A673 (cell line): ENCODE data around the gene KAT7. TPM values are rescaled to one million over a fixed set of nuclear protein-coding genes. Genes with fewer than 3 reads are reported as not detected.
"Not testable (repeated sequence)": the region's sequence is repeated elsewhere in the genome, so short reads cannot be mapped to it uniquely, and the experiment has no call there.

Experiments used
- BruUV-seq: library from RNA; stranded (reverse); fragments of 400-500 nt; replicated peaks from 2 replicates; lab custom pipeline; 2021; lab: Mats Ljungman, UMichigan
- CTCF ChIA-PET: fragments of 300-600 bp; sonication (Branson Sonifier 250); formaldehyde crosslinking; loops from one replicate; lab custom pipeline; 2022; ENCODE audit warnings: antibody characterized with exemption; lab: Charles Lee
- POLR2A ChIA-PET: fragments of 300-600 bp; sonication (Branson Sonifier 250); formaldehyde crosslinking; loops from one replicate; lab custom pipeline; 2022; ENCODE audit warnings: antibody characterized with exemption; ENCODE audit not compliant: low non-redundant PET; lab: Charles Lee
- DNase-seq: peaks from one replicate; pipeline ENCODE4 v3.0.0-alpha.2; 2015; ENCODE audit warnings: low spot score
- H3K27ac ChIP-seq: fragments of 200-600 bp; sonication (generic); 2 replicates; pipeline ENCODE4 v1.5.1; 2016; ENCODE audit warnings: mixed run types, low read depth, mild to moderate bottlenecking, mixed read lengths, antibody characterized with exemption, low read length; ENCODE audit not compliant: poor library complexity, severe bottlenecking
- H3K27me3 ChIP-seq: fragments of 200-600 bp; sonication (generic); replicated peaks from 2 replicates; pipeline ENCODE4 v1.6.1; 2017; ENCODE audit warnings: mixed run types, low read depth, mild to moderate bottlenecking, mixed read lengths, antibody characterized with exemption, low read length; ENCODE audit not compliant: insufficient read depth, poor library complexity
- H3K36me3 ChIP-seq: fragments of 200-600 bp; sonication (generic); 2 replicates; pipeline ENCODE4 v1.6.1; 2016; ENCODE audit warnings: mixed run types, mild to moderate bottlenecking, mixed read lengths, antibody characterized with exemption, low read length; ENCODE audit not compliant: insufficient read depth, poor library complexity, severe bottlenecking
- H3K4me1 ChIP-seq: fragments of 200-600 bp; sonication (generic); 2 replicates; pipeline ENCODE4 v1.6.1; 2017; ENCODE audit warnings: mixed run types, mild to moderate bottlenecking, mixed read lengths, antibody characterized with exemption, low read length; ENCODE audit not compliant: insufficient read depth, poor library complexity, severe bottlenecking
- H3K4me3 ChIP-seq: fragments of 200-600 bp; sonication (generic); 2 replicates; pipeline ENCODE4 v1.5.1; 2016; ENCODE audit warnings: low read depth, mixed run types, mild to moderate bottlenecking, mixed read lengths, low read length; ENCODE audit not compliant: poor library complexity, severe bottlenecking
- H3K9me3 ChIP-seq: fragments of 200-600 bp; sonication (generic); 2 replicates; pipeline ENCODE4 v1.6.1; 2016; ENCODE audit warnings: mixed run types, low read depth, mild to moderate bottlenecking, mixed read lengths, antibody characterized with exemption, low read length; ENCODE audit not compliant: poor library complexity, severe bottlenecking
- EZH2 ChIP-seq: fragments of 200-600 bp; sonication (generic); IDR thresholded peaks from 2 replicates; pipeline ENCODE4 v1.6.1; 2017; ENCODE audit warnings: borderline replicate concordance, low read depth, mild to moderate bottlenecking, mixed read lengths, antibody characterized with exemption, low read length; ENCODE audit not compliant: poor library complexity, severe bottlenecking
- intact Hi-C: fragments of 100-400 bp; cut with micrococcal nuclease; formaldehyde crosslinking; loops from one replicate; pipeline ENCODE4 v1.10.0; 2022; ENCODE audit not compliant: unreplicated experiment
- total RNA-seq: library from RNA; stranded (reverse); gene quantifications from 2 replicates; pipeline ENCODE4 v1.2.3, GENCODE V29; 2021
- TF ChIP-seq, protein P1 (sequence below): fragments of 300-800, 200-600 bp; sonication (generic); conservative IDR thresholded peaks from 2 replicates; pipeline ENCODE4 v1.5.1; 2017; ENCODE audit warnings: low read depth, mild to moderate bottlenecking, antibody characterized with exemption, low read length, moderate library complexity, mixed read lengths

KAT7 gene
- total RNA-seq, 1 experiment from 2014 or later, result 94.0 TPM

DNA sequence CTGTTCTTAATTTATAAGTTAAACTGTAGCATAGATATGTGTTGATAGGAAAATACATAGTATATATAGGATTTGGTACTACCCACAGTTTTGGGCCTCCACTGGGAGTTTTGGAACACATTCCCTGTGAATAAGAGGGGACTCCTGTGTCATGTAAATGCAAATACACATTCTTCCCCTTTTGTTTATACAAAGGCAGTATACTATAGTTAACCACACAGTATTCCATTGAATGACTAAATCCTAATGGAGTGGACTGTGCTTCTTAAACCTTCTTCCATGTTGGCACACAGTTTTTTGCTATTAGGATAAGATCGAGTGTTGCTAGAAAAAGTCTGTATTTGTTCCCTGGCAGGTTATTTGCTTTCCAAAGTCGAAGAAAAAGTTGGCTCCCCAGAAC is 37.2 kb downstream of the KAT7 start:
- Histone ChIP-seq H3K27me3 (no peaks in the 10 kb centered on the region), H3K9me3 (no peaks in the 10 kb centered on the region), H3K36me3 (peaks cover 83% of the 10 kb centered on the region), H3K4me1 (peaks cover 20% of the 10 kb centered on the region), H3K27ac (no peak overlapping the region), H3K4me3 (no peak overlapping the region)
- intact Hi-C loops, result no loop called here
- no peak for TF ChIP-seq EZH2
- TF ChIP-seq, protein P1, sequence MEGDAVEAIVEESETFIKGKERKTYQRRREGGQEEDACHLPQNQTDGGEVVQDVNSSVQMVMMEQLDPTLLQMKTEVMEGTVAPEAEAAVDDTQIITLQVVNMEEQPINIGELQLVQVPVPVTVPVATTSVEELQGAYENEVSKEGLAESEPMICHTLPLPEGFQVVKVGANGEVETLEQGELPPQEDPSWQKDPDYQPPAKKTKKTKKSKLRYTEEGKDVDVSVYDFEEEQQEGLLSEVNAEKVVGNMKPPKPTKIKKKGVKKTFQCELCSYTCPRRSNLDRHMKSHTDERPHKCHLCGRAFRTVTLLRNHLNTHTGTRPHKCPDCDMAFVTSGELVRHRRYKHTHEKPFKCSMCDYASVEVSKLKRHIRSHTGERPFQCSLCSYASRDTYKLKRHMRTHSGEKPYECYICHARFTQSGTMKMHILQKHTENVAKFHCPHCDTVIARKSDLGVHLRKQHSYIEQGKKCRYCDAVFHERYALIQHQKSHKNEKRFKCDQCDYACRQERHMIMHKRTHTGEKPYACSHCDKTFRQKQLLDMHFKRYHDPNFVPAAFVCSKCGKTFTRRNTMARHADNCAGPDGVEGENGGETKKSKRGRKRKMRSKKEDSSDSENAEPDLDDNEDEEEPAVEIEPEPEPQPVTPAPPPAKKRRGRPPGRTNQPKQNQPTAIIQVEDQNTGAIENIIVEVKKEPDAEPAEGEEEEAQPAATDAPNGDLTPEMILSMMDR, result no peak
- no TSS peak for BruUV-seq
- ChIA-PET POLR2A (no interaction called here), CTCF (no interaction called here)
- no peak for DNase-seq

DNA sequence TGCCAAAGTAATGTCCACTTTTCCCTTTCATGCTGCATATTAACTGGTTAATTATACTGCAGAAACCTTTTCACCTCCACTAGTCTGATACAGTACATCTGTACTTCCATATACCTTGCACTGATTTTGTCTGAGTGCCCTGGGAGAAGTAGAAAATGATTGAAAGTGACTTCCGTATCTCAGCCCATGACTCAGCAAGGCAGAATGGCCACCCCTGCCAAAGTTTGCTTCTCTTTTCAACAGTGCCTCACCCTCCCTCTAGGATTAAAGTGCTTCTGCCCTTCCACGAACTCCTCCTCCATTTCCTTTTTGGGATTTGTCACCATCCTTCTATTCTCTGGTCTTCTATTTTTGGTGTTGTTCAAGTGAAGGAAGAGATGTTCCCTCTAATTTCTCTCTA is 39.8 kb downstream of the KAT7 start:
- H3K27ac ChIP-seq, DNase-seq, H3K27me3 ChIP-seq, H3K4me3 ChIP-seq, BruUV-seq, POLR2A ChIA-PET, H3K9me3 ChIP-seq, intact Hi-C loops, CTCF ChIA-PET: not testable (repeated sequence)
- H3K36me3 ChIP-seq, result peaks cover 60% of the 10 kb centered on the region
- peaks cover 15% of the 10 kb centered on the region for H3K4me1 ChIP-seq

DNA sequence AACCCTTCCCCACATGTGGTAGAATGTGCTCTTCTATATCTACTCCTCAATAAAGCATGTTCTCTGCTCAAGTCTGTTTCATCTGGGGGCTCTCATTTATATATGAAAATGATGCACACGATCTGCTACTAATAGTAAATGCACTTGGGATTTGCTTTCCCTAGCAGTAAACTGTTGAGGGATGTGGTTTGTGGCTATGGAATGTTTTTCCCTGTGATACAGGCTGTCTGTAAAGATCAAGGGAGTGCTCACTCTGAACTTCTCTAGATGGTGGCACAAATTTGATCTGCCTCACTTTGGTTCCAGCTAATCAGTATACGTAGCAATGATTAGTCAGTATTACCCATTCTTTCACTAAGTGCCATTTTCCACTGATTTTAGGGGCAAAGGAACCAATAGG is 40.5 kb downstream of the KAT7 start:
- no peak overlapping the region for H3K4me3 ChIP-seq
- BruUV-seq, result no TSS peak
- intact Hi-C loops, result no loop called here
- no peak overlapping the region for H3K27ac ChIP-seq
- no peaks in the 10 kb centered on the region for H3K27me3 ChIP-seq
- peaks cover 17% of the 10 kb centered on the region for H3K4me1 ChIP-seq
- no peaks in the 10 kb centered on the region for H3K9me3 ChIP-seq
- TF ChIP-seq, protein P1, result no peak
- no peak for TF ChIP-seq EZH2
- no peak for DNase-seq
- ChIA-PET CTCF (no interaction called here), POLR2A (no interaction called here)
- H3K36me3 ChIP-seq, result peaks cover 60% of the 10 kb centered on the region

DNA sequence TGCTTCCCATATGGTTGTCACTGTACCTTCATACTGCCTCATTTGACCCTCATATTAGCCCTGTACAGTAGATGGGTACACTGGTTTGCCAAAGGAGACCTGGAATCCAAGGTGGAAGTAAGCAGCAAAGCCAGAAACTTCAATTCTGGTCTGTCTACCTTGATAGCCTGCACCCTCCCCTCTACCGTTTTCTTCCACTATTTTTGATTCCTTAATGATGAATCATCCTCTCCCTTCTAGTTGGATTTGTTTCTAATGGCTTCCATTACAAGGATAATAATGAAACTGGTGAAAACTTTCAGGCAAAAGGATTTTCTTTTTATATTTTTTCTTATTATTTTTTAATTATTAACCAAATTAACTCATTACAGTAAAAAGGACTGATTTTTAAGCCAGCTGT is 42.1 kb downstream of the KAT7 start:
- POLR2A ChIA-PET, result interaction anchor here (0.6 kb wide), 1 partner anchor 42 kb away, joined by 3 read pairs; no protein-coding TSS in a partner anchor
- H3K9me3 ChIP-seq, result no peaks in the 10 kb centered on the region

More for the DNA sequence above, 42.1 kb downstream of the KAT7 start:
- TF ChIP-seq EZH2, result no peak
- TF ChIP-seq, protein P1, result no peak
- Histone ChIP-seq H3K4me1 (peaks cover 23% of the 10 kb centered on the region), H3K36me3 (peaks cover 45% of the 10 kb centered on the region), H3K4me3 (no peak overlapping the region), H3K27me3 (no peaks in the 10 kb centered on the region), H3K27ac (no peak overlapping the region)
- no TSS peak for BruUV-seq
- no peak for DNase-seq
- CTCF ChIA-PET, result no interaction called here
- intact Hi-C loops, result no loop called here
